Embryonic facial prominence (tissue), 1 donor: ENCODE results near the gene ZNF587.
"Not testable (repeated sequence)": the region's sequence is repeated elsewhere in the genome, so short reads cannot be mapped to it uniquely, and the experiment has no call there.

Experiments
- DNase-seq: peaks from one replicate; pipeline ENCODE4 v3.0.0-alpha.2; 2016; ENCODE audit errors: extremely low spot score

Gene ZNF587

DNA sequence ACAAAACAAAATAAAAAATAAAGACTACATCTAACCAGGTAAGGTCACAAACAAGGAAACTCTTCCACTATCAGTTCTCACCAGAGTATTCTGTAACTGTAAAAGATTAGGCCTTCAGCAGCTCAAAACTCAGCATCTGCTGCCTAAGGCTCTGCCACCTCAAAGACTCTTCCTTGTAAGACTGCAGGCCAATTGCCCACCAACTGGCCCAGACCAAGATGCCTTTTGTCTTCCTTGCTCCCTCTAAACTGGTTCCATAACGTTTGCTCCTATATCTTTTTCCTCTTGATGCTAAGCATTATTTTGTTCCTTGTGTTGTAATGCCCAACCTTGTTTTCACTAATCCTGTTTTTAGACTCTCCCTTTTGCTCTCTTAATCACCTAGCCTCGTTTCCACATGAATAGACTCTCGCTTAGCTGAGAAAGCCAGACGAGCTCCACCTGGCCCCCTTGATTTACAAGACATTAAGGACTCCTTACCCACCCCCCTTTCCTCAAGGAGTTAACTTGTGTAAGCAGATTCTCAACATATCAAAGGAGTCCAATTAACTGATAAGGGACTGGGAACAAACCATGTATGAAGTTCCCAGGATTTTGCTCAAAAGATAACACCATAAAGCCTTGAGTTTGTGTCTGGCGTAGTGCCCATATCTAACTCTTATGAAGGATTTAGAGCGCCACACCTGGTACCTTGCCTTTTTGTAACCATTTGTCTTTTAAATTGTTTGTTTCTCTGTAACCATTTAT, 37.7 kb downstream of the ZNF587 start:
- DNase-seq = peak; percentile 13

- no peak for DNase-seq
Measured at GRCh38 chr19:57888107-57888559, 38.5 kb downstream of the ZNF587 start.

- DNase-seq = peak; percentile 84
Measured at GRCh38 chr19:57888560-57889231, 39.0 kb downstream of the ZNF587 start, which contains the start of gene ZNF814. TSS of gene ZNF814 (minus strand) at chr19:57889037. CDS start at chr19:57888802, 235 bp downstream.

DNA sequence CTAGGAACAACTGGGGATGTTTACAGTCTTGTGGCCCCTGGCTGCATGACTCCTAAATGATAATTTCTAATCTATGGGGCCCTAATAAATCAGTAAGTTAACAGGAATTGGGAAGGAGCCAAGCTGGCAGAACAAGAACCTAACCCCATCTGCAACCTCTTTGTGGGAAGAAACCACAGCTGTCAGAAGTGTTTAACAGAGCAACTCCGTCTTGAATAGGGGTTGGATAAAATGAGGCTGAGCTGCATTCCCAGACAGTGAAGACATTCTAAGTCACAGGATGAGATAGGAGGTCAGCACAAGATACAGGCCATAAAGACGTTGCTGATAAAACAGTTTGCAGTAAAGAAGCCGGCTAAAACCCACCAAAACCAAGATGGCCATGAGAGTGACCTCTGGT, 41.0 kb downstream of the ZNF587 start:
- not testable (repeated sequence) for DNase-seq

DNA sequence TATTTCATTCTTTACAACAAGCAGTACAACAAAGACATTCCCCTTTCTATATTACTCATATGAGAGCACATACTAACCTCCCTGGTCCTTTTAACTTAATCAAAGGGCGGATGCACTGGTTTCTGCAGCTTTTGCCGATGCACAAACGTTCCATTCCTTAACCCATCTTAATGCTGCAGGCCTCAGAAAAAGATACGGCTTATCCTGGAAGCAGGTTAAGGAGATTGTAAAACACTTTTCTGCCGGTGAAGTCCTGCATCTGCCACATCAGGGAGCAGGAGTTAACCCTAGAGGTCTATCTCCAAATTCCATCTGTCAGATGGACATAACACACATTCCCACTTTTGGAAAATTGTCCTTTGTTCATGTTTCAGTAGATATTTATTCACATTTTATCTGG, 50.7 kb downstream of the ZNF587 start:
- no peak for DNase-seq

DNA sequence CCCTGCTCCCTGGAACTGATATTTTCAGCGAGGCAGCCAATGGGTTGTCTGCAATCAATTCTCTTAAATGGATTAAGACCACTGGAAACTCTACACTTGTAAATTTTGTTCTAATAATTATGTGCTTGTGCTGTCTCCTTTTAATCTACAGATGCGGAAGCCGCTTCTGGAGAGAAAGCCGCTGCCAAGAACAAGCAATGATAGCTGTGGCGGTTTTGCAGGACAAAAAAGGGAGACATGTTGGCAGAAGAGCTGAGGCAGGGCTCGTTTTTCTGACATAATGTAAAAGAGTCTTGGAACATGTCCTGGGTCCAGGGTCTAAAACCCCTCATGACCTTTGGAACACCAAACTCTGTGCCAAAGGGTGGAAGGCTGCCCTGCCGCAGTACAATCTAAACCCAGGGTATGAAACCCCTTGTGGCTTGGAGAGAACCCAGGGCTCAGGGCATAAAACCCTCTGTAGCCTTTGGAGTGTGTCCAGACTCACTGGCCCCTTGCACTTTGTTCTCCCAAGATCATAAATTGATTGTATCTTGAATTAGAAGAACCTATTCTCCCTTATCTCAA, 54.0 kb downstream of the ZNF587 start:
- DNase-seq = no peak

DNA sequence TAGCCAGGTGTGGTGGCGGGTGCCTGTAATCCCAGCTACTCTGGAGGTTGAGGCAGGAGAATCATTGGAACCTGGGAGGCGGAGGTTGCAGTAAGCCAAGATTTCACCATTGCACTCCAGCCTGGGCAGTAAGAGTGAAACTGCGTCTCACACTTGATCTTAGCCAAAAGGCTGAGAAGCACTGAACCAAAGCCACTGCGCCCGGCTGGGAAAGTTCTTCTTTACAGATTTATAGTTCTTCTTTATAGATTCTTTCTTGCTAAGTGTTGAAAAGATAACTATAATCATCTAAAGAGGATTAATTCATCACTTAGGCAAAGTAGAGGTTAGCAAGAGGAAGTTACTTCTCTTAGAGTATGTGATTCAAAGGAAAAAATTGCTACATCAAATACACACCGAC, 55.6 kb downstream of the ZNF587 start:
- DNase-seq = no peak

DNA sequence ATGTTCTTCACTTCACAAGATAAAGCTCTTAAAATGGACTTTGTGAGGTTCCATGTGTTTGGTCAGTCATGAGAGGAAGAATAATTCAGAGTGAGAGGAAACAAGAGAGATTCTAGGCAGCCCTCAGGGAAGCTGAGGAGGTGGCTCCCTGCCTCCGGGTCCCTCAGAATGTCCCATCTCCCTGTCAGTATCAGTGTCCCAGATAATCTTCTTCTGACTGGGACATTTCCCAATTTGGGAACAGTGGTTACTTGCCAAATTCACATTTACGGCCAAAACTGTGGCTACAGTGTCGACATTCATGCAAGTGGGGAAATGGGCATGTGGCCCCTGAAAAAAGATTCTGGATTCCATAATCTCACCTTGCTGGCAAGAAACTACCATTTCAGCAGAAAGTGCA, 57.7 kb downstream of the ZNF587 start:
- DNase-seq = no peak

- DNase-seq = no peak
Measured at GRCh38 chr19:57914531-57914930, 64.9 kb downstream of the ZNF587 start.
